ENCODE data around the gene ZNF385D. TPM values are rescaled to one million over a fixed set of nuclear protein-coding genes. Genes with fewer than 3 reads are reported as not detected.
A peak's percentile ranks its signal among the peaks of the same experiment; 100 is the strongest.

Gene ZNF385D
- total and polyA plus RNA-seq, 4 donors: 0.17 to 30.9 (median 1.9) TPM

DNA sequence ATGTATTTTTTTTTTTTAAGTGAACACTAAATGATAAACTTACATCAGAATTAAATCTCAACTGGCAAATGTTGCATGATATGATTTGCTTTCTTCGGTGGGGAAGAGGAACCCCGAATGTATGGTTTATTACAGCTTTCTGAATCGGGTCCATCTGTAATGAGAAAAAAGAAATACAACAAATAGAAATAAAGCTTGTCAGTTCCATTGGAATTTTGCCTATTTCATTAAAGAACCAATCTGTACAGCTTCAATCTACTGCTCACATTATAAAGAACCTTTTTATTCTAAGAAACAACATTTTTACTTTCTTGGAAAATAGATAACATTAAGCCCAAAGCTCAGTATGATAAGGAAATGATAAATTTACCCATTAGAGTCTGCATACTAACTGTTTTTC is 186.5 kb downstream of the ZNF385D start:
- no peak overlapping the region for H3K27ac ChIP-seq (ENCODE audit: low read depth in 1 of 2, low read length in 1 of 2)
- 75 to 93% methylated on average over 3 of the region's 3 CpGs for WGBS, 2 donors
- H3K4me3 ChIP-seq: no peak overlapping the region
- DNase-seq: peak in 2 of 3 donors; percentile 66 to 79
- H3K27me3 ChIP-seq (ENCODE audit: control insufficient read depth in 3 of 3, insufficient read depth in 3 of 3, low read length in 2 of 3): no peaks in the 10 kb centered on the region
- peaks cover 0 to 2% (median 0%) of the 10 kb centered on the region in 5 donors for H3K4me1 ChIP-seq (ENCODE audit: control insufficient read depth in 5 of 5, insufficient read depth in 5 of 5, low read length in 5 of 5)
- no peaks in the 10 kb centered on the region for H3K9me3 ChIP-seq (ENCODE audit: control insufficient read depth in 4 of 4, insufficient read depth in 3 of 4, low read length in 3 of 4)
- peaks cover 0 to 5% (median 4%) of the 10 kb centered on the region in 4 donors for H3K36me3 ChIP-seq (ENCODE audit: control insufficient read depth in 4 of 4, insufficient read depth in 4 of 4, low read length in 4 of 4)
- ATAC-seq (ENCODE audit: insufficient read depth, low FRiP score): no peak
- TF ChIP-seq, protein P1, sequence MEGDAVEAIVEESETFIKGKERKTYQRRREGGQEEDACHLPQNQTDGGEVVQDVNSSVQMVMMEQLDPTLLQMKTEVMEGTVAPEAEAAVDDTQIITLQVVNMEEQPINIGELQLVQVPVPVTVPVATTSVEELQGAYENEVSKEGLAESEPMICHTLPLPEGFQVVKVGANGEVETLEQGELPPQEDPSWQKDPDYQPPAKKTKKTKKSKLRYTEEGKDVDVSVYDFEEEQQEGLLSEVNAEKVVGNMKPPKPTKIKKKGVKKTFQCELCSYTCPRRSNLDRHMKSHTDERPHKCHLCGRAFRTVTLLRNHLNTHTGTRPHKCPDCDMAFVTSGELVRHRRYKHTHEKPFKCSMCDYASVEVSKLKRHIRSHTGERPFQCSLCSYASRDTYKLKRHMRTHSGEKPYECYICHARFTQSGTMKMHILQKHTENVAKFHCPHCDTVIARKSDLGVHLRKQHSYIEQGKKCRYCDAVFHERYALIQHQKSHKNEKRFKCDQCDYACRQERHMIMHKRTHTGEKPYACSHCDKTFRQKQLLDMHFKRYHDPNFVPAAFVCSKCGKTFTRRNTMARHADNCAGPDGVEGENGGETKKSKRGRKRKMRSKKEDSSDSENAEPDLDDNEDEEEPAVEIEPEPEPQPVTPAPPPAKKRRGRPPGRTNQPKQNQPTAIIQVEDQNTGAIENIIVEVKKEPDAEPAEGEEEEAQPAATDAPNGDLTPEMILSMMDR (IDR thresholded peaks at IDR 0.05; ENCODE audit: control extremely low read depth, extremely low read depth): no peak
- H3K9ac ChIP-seq (ENCODE audit: insufficient read depth in 1 of 2, low read length in 2 of 2): no peak overlapping the region

DNA sequence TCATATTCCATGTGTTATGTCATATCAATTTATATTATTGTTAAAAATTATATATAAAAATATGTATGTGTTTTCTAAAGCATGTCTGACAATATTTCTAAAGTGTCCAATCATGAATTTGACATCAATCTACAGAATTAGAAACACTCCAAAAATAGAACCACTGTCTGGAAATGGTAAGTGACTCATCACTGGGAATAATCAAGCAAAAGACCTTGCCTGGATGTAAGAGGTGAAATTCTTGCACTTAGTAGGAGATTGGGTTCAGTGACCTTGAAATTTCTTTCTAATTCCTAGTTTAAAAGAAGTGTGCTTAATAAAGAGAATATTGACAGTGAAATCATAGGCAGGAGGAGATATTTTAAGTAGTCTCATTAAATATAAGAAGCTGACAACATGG is 188.8 kb downstream of the ZNF385D start:
- Histone ChIP-seq H3K27ac (ENCODE audit: low read depth in 1 of 2, low read length in 1 of 2) (no peak overlapping the region), H3K27me3 (ENCODE audit: control insufficient read depth in 3 of 3, insufficient read depth in 3 of 3, low read length in 2 of 3) (no peaks in the 10 kb centered on the region), H3K9me3 (ENCODE audit: control insufficient read depth in 4 of 4, insufficient read depth in 3 of 4, low read length in 3 of 4) (no peaks in the 10 kb centered on the region), H3K4me1 (ENCODE audit: control insufficient read depth in 5 of 5, insufficient read depth in 5 of 5, low read length in 5 of 5) (peaks cover 0 to 2% (median 0%) of the 10 kb centered on the region in 5 donors), H3K36me3 (ENCODE audit: control insufficient read depth in 4 of 4, insufficient read depth in 4 of 4, low read length in 4 of 4) (peaks cover 0 to 5% (median 4%) of the 10 kb centered on the region in 4 donors), H3K9ac (ENCODE audit: insufficient read depth in 1 of 2, low read length in 2 of 2) (no peak overlapping the region), H3K4me3 (no peak overlapping the region)
- DNase-seq (no peak), ATAC-seq (ENCODE audit: insufficient read depth, low FRiP score) (no peak)
- TF ChIP-seq, protein P1 (IDR thresholded peaks at IDR 0.05; ENCODE audit: control extremely low read depth, extremely low read depth): no peak

DNA sequence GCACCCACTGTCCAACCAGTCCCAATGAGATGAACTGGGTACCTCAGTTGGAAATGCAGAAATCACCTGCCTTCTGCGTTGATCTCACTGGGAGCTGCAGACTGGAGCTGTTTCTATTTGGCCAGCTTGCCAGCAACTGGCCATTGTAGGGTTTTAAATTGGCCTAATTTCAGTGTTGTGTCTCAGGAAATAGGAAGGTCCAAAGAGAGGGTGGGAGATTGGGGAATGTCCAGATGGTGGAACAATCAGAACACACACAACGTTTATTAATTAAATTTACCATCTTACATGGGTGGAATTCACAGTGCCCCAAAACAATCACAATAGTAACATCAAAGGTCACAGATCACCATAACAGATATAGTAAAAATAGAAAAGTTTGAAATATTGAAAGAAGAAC is 189.5 kb downstream of the ZNF385D start:
- WGBS, 2 donors: 82 to 83% methylated on average over 2 of the region's 2 CpGs
- H3K4me1 ChIP-seq (ENCODE audit: control insufficient read depth in 5 of 5, insufficient read depth in 5 of 5, low read length in 5 of 5): peaks cover 0 to 2% (median 0%) of the 10 kb centered on the region in 5 donors
- no peak for DNase-seq
- no peak overlapping the region for H3K9ac ChIP-seq (ENCODE audit: insufficient read depth in 1 of 2, low read length in 2 of 2)
- H3K9me3 ChIP-seq (ENCODE audit: control insufficient read depth in 4 of 4, insufficient read depth in 3 of 4, low read length in 3 of 4): peaks cover 0 to 3% (median 0%) of the 10 kb centered on the region in 4 donors
- TF ChIP-seq, protein P1 (IDR thresholded peaks at IDR 0.05; ENCODE audit: control extremely low read depth, extremely low read depth): no peak
- H3K4me3 ChIP-seq: no peak overlapping the region
- no peaks in the 10 kb centered on the region for H3K27me3 ChIP-seq (ENCODE audit: control insufficient read depth in 3 of 3, insufficient read depth in 3 of 3, low read length in 2 of 3)
- H3K27ac ChIP-seq (ENCODE audit: low read depth in 1 of 2, low read length in 1 of 2): no peak overlapping the region
- ATAC-seq (ENCODE audit: insufficient read depth, low FRiP score): no peak
- peaks cover 0 to 5% (median 4%) of the 10 kb centered on the region in 4 donors for H3K36me3 ChIP-seq (ENCODE audit: control insufficient read depth in 4 of 4, insufficient read depth in 4 of 4, low read length in 4 of 4)

DNA sequence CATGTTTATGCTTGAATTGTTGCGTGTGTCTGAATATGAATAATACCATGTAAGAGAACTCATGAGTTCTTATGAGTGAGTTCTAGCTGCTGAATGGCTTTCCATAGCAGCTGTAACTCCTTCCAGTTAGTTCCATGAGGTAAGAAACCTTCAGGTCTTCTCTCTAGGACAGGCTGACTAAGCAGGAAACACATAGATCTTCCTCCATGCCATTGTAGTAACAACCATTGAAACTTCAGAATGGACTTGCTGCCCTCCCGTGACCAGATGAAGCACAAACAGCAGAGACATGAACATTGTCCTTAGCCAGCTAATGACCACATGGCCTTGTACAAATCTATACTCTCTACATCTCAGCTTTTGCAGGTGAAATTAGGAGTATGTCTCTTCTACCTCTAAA is 200.0 kb downstream of the ZNF385D start:
- Histone ChIP-seq H3K36me3 (ENCODE audit: control insufficient read depth in 4 of 4, insufficient read depth in 4 of 4, low read length in 4 of 4) (no peaks in the 10 kb centered on the region), H3K27me3 (ENCODE audit: control insufficient read depth in 3 of 3, insufficient read depth in 3 of 3, low read length in 2 of 3) (no peaks in the 10 kb centered on the region), H3K9me3 (ENCODE audit: control insufficient read depth in 4 of 4, insufficient read depth in 3 of 4, low read length in 3 of 4) (no peaks in the 10 kb centered on the region), H3K4me3 (no peak overlapping the region), H3K4me1 (ENCODE audit: control insufficient read depth in 5 of 5, insufficient read depth in 5 of 5, low read length in 5 of 5) (peaks cover 0 to 5% (median 0%) of the 10 kb centered on the region in 5 donors), H3K27ac (ENCODE audit: low read depth in 1 of 2, low read length in 1 of 2) (no peak overlapping the region), H3K9ac (ENCODE audit: insufficient read depth in 1 of 2, low read length in 2 of 2) (no peak overlapping the region)
- TF ChIP-seq, protein P1 (IDR thresholded peaks at IDR 0.05; ENCODE audit: control extremely low read depth, extremely low read depth): no peak
- DNase-seq (peak in 2 of 3 donors; percentile 22 to 25), ATAC-seq (ENCODE audit: insufficient read depth, low FRiP score) (no peak)
- WGBS, 2 donors: 85 to 89% methylated on average over 2 of the region's 2 CpGs

Data from lung (tissue), 12 donors.